Measurements from ENCODE around the gene GDPD3.

Gene GDPD3

DNA sequence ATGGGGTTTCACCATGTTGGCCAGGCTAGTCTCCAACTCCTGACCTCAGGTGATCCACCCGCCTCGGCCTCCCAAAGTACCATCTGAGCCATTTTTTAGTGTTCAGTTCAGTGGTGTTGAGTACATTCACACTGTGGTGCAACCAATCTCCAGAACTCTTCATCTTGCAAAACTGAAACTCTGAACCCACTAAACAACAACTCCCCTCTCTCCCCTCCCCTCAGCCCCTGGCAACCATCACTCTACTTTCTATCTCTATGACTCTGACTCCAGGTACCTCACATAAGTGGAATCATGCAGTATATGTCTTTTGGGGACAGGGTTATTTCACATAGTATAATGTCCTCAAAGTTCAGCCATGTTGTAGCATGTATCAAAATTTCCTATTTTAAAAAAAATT lies 28.4 kb upstream of the GDPD3 start:
- Histone ChIP-seq H3K4me1 (ENCODE audit: insufficient read depth, low read length) (peaks cover 7% of the 10 kb centered on the region; the same call in 1 of the 2 replicates), H3K9me3 (ENCODE audit: insufficient read depth, low read length, severe bottlenecking) (no peaks in the 10 kb centered on the region), H3K79me2 (ENCODE audit: insufficient read depth, low read length) (no peaks in the 10 kb centered on the region), H3K4me2 (ENCODE audit: insufficient read depth, low read length) (no peak overlapping the region), H3K27ac (ENCODE audit: low read length) (no peak overlapping the region), H3K27me3 (ENCODE audit: insufficient read depth, low read length, poor library complexity) (no peaks in the 10 kb centered on the region), H3K4me3 (ENCODE audit: low read depth in 1 of 2, low read length in 2 of 2) (no peak overlapping the region), H3K9ac (ENCODE audit: low read depth, low read length) (no peak overlapping the region), H2AFZ (ENCODE audit: low read depth, low read length) (no peak overlapping the region), H4K20me1 (ENCODE audit: insufficient read depth, low read length) (no peaks in the 10 kb centered on the region), H3K36me3 (ENCODE audit: insufficient read depth, low read length) (no peaks in the 10 kb centered on the region)
- ATAC-seq (ENCODE audit: insufficient read depth, low read depth): no peak
- TF ChIP-seq, protein P1, sequence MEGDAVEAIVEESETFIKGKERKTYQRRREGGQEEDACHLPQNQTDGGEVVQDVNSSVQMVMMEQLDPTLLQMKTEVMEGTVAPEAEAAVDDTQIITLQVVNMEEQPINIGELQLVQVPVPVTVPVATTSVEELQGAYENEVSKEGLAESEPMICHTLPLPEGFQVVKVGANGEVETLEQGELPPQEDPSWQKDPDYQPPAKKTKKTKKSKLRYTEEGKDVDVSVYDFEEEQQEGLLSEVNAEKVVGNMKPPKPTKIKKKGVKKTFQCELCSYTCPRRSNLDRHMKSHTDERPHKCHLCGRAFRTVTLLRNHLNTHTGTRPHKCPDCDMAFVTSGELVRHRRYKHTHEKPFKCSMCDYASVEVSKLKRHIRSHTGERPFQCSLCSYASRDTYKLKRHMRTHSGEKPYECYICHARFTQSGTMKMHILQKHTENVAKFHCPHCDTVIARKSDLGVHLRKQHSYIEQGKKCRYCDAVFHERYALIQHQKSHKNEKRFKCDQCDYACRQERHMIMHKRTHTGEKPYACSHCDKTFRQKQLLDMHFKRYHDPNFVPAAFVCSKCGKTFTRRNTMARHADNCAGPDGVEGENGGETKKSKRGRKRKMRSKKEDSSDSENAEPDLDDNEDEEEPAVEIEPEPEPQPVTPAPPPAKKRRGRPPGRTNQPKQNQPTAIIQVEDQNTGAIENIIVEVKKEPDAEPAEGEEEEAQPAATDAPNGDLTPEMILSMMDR (IDR thresholded peaks at IDR 0.05; ENCODE audit: borderline replicate concordance, extremely low read depth, low read length, poor library complexity, severe bottlenecking): no peak
- no peak for TF ChIP-seq EZH2 (IDR thresholded peaks at IDR 0.05; ENCODE audit: borderline replicate concordance, low read depth, low read length, severe bottlenecking)
- DNase-seq: no peak

DNA sequence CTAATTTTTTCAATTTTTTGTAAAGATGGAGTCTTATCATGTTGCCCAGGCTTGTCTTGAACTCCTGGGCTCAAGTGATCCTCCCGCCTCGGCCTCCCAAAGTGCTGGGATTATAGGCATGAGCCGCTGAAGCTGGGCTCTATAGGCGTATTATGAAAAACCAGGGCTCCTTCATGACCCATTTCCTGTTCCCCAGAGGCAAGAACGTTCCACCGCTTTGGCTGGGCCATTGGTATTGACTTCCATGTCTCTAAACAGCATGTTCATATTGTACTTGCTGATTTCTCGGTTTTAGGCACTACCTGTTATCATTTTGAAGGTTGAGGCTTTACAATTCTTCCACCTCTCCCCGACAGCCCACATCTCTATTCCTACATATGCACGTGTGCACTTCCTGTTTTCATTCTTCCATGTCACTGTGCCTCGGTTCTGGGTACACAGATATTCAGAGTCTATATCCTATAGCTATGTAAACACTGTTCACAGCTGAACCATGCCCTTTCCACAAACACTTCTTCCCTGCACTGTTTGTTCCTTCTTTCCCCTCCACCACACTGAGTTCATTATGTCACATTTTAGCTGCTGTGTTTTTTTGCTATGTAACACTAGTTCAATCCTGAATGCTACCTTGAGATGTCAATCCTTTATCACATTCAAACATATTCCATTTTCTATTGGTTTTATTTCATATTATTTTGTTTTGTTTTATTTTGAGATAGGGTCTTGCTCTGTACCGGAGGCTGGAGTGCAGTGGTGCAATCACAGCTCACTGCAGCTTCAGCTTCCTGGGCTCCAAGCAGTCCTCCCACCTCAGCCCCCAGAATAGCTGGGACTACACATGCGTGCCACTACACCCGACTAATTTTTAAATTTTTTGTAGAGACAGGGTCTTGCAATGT lies 26.5 kb upstream of the GDPD3 start:
- H3K36me3 ChIP-seq (ENCODE audit: insufficient read depth, low read length): no peaks in the 10 kb centered on the region
- no peaks in the 10 kb centered on the region for H3K27me3 ChIP-seq (ENCODE audit: insufficient read depth, low read length, poor library complexity)
- peaks cover 9% of the 10 kb centered on the region; the same call in 1 of the 2 replicates for H3K4me1 ChIP-seq (ENCODE audit: insufficient read depth, low read length)
- no peak overlapping the region for H3K9ac ChIP-seq (ENCODE audit: low read depth, low read length)
- TF ChIP-seq, protein P1 (IDR thresholded peaks at IDR 0.05; ENCODE audit: borderline replicate concordance, extremely low read depth, low read length, poor library complexity, severe bottlenecking): no peak
- TF ChIP-seq EZH2 (IDR thresholded peaks at IDR 0.05; ENCODE audit: borderline replicate concordance, low read depth, low read length, severe bottlenecking): no peak
- ATAC-seq (ENCODE audit: insufficient read depth, low read depth): no peak
- DNase-seq: no peak
- H2AFZ ChIP-seq (ENCODE audit: low read depth, low read length): peak overlapping the region; percentile 46
- H3K9me3 ChIP-seq (ENCODE audit: insufficient read depth, low read length, severe bottlenecking): no peaks in the 10 kb centered on the region
- H3K79me2 ChIP-seq (ENCODE audit: insufficient read depth, low read length): no peaks in the 10 kb centered on the region
- H3K27ac ChIP-seq (ENCODE audit: low read length): no peak overlapping the region
- H3K4me3 ChIP-seq (ENCODE audit: low read depth in 1 of 2, low read length in 2 of 2): no peak overlapping the region
- H4K20me1 ChIP-seq (ENCODE audit: insufficient read depth, low read length): no peaks in the 10 kb centered on the region
- no peak overlapping the region for H3K4me2 ChIP-seq (ENCODE audit: insufficient read depth, low read length)

DNA sequence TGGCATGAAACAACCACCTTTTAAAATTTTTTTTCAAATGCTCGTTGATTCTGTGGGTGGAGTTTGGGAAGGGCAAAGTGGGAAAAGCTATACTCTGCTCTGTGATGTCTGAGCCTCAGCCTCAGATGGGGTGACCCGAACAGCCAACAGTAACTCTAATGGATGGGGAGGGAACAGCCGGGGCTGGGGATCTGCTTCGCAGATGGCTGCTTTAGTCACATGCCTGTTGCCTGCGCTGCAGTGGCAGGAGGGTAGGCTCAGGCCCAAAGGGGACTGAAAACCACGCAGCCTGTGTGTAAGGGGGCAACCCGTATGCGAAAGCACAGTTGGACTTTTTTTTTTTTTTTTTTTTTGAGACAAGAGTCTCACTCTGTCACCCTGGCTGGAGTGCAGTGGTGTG lies 24.6 kb upstream of the GDPD3 start:
- no peaks in the 10 kb centered on the region for H3K9me3 ChIP-seq (ENCODE audit: insufficient read depth, low read length, severe bottlenecking)
- H3K27me3 ChIP-seq (ENCODE audit: insufficient read depth, low read length, poor library complexity): no peaks in the 10 kb centered on the region
- H3K4me3 ChIP-seq (ENCODE audit: low read depth in 1 of 2, low read length in 2 of 2): no peak overlapping the region
- no peaks in the 10 kb centered on the region for H3K36me3 ChIP-seq (ENCODE audit: insufficient read depth, low read length)
- H2AFZ ChIP-seq (ENCODE audit: low read depth, low read length): peak overlapping the region; percentile 52
- peaks cover 11% of the 10 kb centered on the region; the same call in 1 of the 2 replicates for H3K4me1 ChIP-seq (ENCODE audit: insufficient read depth, low read length)
- H3K79me2 ChIP-seq (ENCODE audit: insufficient read depth, low read length): no peaks in the 10 kb centered on the region
- no peaks in the 10 kb centered on the region for H4K20me1 ChIP-seq (ENCODE audit: insufficient read depth, low read length)
- H3K4me2 ChIP-seq (ENCODE audit: insufficient read depth, low read length): no peak overlapping the region
- DNase-seq: peak; percentile 31
- H3K9ac ChIP-seq (ENCODE audit: low read depth, low read length): no peak overlapping the region
- TF ChIP-seq, protein P1 (IDR thresholded peaks at IDR 0.05; ENCODE audit: borderline replicate concordance, extremely low read depth, low read length, poor library complexity, severe bottlenecking): no peak
- no peak for TF ChIP-seq EZH2 (IDR thresholded peaks at IDR 0.05; ENCODE audit: borderline replicate concordance, low read depth, low read length, severe bottlenecking)
- ATAC-seq (ENCODE audit: insufficient read depth, low read depth): peak; percentile 49; the same call in 2 of the 3 replicates
- 0 out of 2 replicates have a peak overlapping the region, but pooled peaks have one; percentile 36 for H3K27ac ChIP-seq (ENCODE audit: low read length)

Measured in DND-41 (cell line).